SK-N-SH (cell line): ENCODE results near the gene DYDC2. TPM values are rescaled to one million over a fixed set of nuclear protein-coding genes. Genes with fewer than 3 reads are reported as not detected.

Experiments used
- CTCF ChIA-PET: fragments of 300-600, 350-600 bp; formaldehyde crosslinking; extraction: SDS; loops from one replicate; lab custom pipeline; 2021; lab: Yijun Ruan, JAX
- POLR2A ChIA-PET: fragments of 350-600 bp; sonication (Branson Sonifier 250); formaldehyde crosslinking; extraction: SDS; loops from one replicate; lab custom pipeline; 2020; ENCODE audit warnings: antibody characterized with exemption, inconsistent platforms; lab: Yijun Ruan, JAX
- DNase-seq: peaks from one replicate; pipeline ENCODE4 v3.0.0; 2012
- H2AFZ ChIP-seq: fragments of 200-600 bp; sonication (generic); 2 replicates; pipeline ENCODE4 v1.8.1; 2016; ENCODE audit warnings: antibody characterized with exemption, mild to moderate bottlenecking, low read depth
- H3F3A ChIP-seq: fragments of 200-600 bp; sonication (generic); replicated peaks from 2 replicates; pipeline ENCODE3; 2016; ENCODE audit warnings: antibody characterized with exemption, mild to moderate bottlenecking; ENCODE audit not compliant: insufficient read depth
- H3K27ac ChIP-seq, 2 experiments: fragments of 200-500 bp in 1 of 2; fragments of 200-600 bp in 1 of 2; sonication (Bioruptor generic) in 1 of 2; sonication (generic), shearing (Covaris generic) in 1 of 2; 2 replicates each; pipeline versions ENCODE4 v1.5.1 to v1.6.1; 2014 to 2016; ENCODE audit warnings: low read depth in 2 of 2, inconsistent platforms in 1 of 2, low read length in 1 of 2, mild to moderate bottlenecking in 1 of 2, mixed read lengths in 1 of 2
- H3K27me3 ChIP-seq: fragments of 200-600 bp; sonication (generic), shearing (Covaris generic); 2 replicates; pipeline ENCODE4 v1.6.1; 2016; ENCODE audit warnings: mixed run types; ENCODE audit not compliant: insufficient read depth
- H3K36me3 ChIP-seq, 2 experiments: fragments of 200-500 bp in 1 of 2; fragments of 200-600 bp in 1 of 2; sonication (Bioruptor generic) in 1 of 2; sonication (generic) in 1 of 2; replicated peaks in 1 of 2; 2 replicates each; pipeline versions ENCODE3 to v1.5.1; 2014 to 2016; ENCODE audit warnings: low read length in 1 of 2, mild to moderate bottlenecking in 1 of 2; ENCODE audit not compliant: insufficient read depth in 2 of 2, control insufficient read depth in 1 of 2
- H3K4me1 ChIP-seq, 2 experiments: fragments of 200-500 bp in 1 of 2; fragments of 200-600 bp in 1 of 2; sonication (Bioruptor generic) in 1 of 2; sonication (generic), shearing (Covaris generic) in 1 of 2; 2 replicates each; pipeline versions ENCODE4 v1.5.1 to v1.6.1; 2014 to 2016; ENCODE audit warnings: low read depth in 1 of 2, low read length in 1 of 2, mixed run types in 1 of 2; ENCODE audit not compliant: insufficient read depth in 2 of 2, control insufficient read depth in 1 of 2
- H3K4me2 ChIP-seq: fragments of 200-600 bp; sonication (generic), shearing (Covaris generic); 2 replicates; pipeline ENCODE4 v1.6.1; 2017; ENCODE audit warnings: mixed run types
- H3K4me3 ChIP-seq, 2 experiments: fragments of 200-500 bp in 1 of 2; fragments of 200-600 bp in 1 of 2; sonication (Bioruptor generic) in 1 of 2; sonication (generic), shearing (Covaris generic) in 1 of 2; 2 replicates each; pipeline versions ENCODE4 v1.5.1 to v1.8.1; 2014 to 2016; ENCODE audit warnings: low read depth in 2 of 2, inconsistent platforms in 1 of 2, low read length in 1 of 2, mild to moderate bottlenecking in 1 of 2, mixed read lengths in 1 of 2, moderate library complexity in 1 of 2
- H3K79me2 ChIP-seq: fragments of 200-600 bp; sonication (generic); 2 replicates; pipeline ENCODE4 v1.8.1; 2017; ENCODE audit warnings: mild to moderate bottlenecking; ENCODE audit not compliant: insufficient read depth
- H3K9ac ChIP-seq: fragments of 200-600 bp; sonication (generic); 2 replicates; pipeline ENCODE4 v1.6.1; 2017; ENCODE audit warnings: mixed run types
- H3K9me2 ChIP-seq: fragments of 200-600 bp; sonication (generic); 2 replicates; pipeline ENCODE4 v1.6.1; 2017; ENCODE audit warnings: mixed run types
- H3K9me3 ChIP-seq: fragments of 200-600 bp; sonication (generic); 2 replicates; pipeline ENCODE4 v1.6.1; 2017; ENCODE audit warnings: mixed run types, mild to moderate bottlenecking, moderate library complexity
- H4K20me1 ChIP-seq: fragments of 200-600 bp; sonication (generic); 2 replicates; pipeline ENCODE4 v1.6.1; 2017; ENCODE audit warnings: mild to moderate bottlenecking, mixed run types; ENCODE audit not compliant: insufficient read depth
- CHD2 ChIP-seq: fragments of 150-350 bp; IDR thresholded peaks from 2 replicates; pipeline ENCODE4 v1.6.1; 2018; ENCODE audit warnings: low read length; ENCODE audit not compliant: partially characterized antibody
- CTCF ChIP-seq: fragments of 200-600 bp; sonication (generic); IDR thresholded peaks from 2 replicates; pipeline ENCODE4 v1.6.1; 2017; ENCODE audit warnings: antibody characterized with exemption, mild to moderate bottlenecking, moderate library complexity
- ELF1 ChIP-seq: IDR thresholded peaks from 2 replicates; pipeline ENCODE4 v1.4.0; 2012
- EZH2phosphoT487 ChIP-seq: fragments of 200-600 bp; sonication (generic); IDR thresholded peaks from 2 replicates; pipeline ENCODE4 v1.6.1; 2017; ENCODE audit warnings: low read depth, mixed run types, mild to moderate bottlenecking, antibody characterized with exemption, moderate library complexity, borderline replicate concordance
- GATA2 ChIP-seq: sonication (generic); formaldehyde crosslinking; IDR thresholded peaks from 2 replicates; pipeline ENCODE4 v1.5.0; 2020; ENCODE audit warnings: mild to moderate bottlenecking, missing genetic modification reagents
- IRF3 ChIP-seq: fragments of 150-350 bp; IDR thresholded peaks from 2 replicates; pipeline ENCODE4 v1.6.1; 2016; ENCODE audit warnings: mild to moderate bottlenecking, low read depth, low read length
- JUND ChIP-seq: IDR thresholded peaks from 2 replicates; pipeline ENCODE4 v1.4.0; 2012
- MAX ChIP-seq: IDR thresholded peaks from 2 replicates; pipeline ENCODE4 v1.4.0; 2012; ENCODE audit warnings: low read depth
- NFIC ChIP-seq: IDR thresholded peaks from 2 replicates; pipeline ENCODE4 v1.4.0; 2012; ENCODE audit warnings: borderline replicate concordance
- RCOR1 ChIP-seq: fragments of 150-350 bp; IDR thresholded peaks from 2 replicates; pipeline ENCODE4 v1.6.1; 2017; ENCODE audit warnings: antibody characterized with exemption, low read length
- RFX5 ChIP-seq: IDR thresholded peaks from 2 replicates; pipeline ENCODE4 v1.6.1; 2012; ENCODE audit warnings: mild to moderate bottlenecking, improper control_type of control experiment, low read length
- TAF1 ChIP-seq: IDR thresholded peaks from 2 replicates; pipeline ENCODE4 v1.6.1; 2012; ENCODE audit warnings: low read depth, mild to moderate bottlenecking, low read length, moderate library complexity, borderline replicate concordance
- TCF12 ChIP-seq: IDR thresholded peaks from 2 replicates; pipeline ENCODE4 v1.4.0; 2012
- WGBS: methylation state at CpG from one replicate; pipeline ENCODE4 v1.1.6; 2017; ENCODE audit warnings: low lambda C conversion rate; 5-methylcytosine and 5-hydroxymethylcytosine counted together
- polyA plus RNA-seq, 3 experiments: library from polyadenylated mRNA; depleted of rRNA; stranded (reverse); fragments of >200 nt; gene quantifications; 2 replicates each; pipeline ENCODE4 v1.2.3, GENCODE V29; 2012
- TF ChIP-seq, protein P1 (sequence below): IDR thresholded peaks from 2 replicates; pipeline ENCODE4 v1.4.0; 2012; ENCODE audit warnings: low read depth, borderline replicate concordance

Gene DYDC2
- polyA plus RNA-seq (2012; rRNA removed), result 0.08 and 0.10 TPM in 2 replicates
- 0.08 TPM in 2 replicates for polyA plus RNA-seq (2012; cell fraction: cytosol; rRNA removed)
- polyA plus RNA-seq (2012; cell fraction: nucleus; rRNA removed), result 0.04 TPM in 1 of 2 replicates, not detected in the other

DNA sequence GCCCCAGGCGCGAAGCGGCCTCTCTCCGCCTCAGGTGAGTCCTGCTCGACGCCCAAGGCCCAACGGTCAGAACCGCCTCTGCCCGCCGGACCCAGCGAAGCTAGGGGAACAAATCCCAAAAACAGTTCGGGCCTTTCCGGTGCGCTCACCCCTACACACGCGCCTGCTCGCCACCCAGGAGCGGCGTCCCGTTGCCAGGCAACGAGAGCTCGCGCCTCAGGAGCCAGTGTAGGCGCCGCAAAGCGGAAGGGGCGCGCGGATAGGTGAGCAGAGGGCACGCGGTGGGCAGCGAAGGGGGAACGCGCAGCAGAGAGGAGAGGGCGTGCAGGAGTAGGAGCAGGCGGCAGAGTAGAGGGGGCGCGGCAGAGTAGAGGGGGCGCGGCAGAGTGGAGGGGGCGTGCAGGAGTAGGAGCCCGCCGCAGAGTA is at the start of gene DYDC2, which contains the start of gene DYDC1:
DYDC2 (plus strand) TSS at position 219 of the 426 bp plus-strand sequence. CDS start 5,663 bp downstream, outside the sequence.
DYDC1 (minus strand) TSS at position 193 of the 426 bp plus-strand sequence. CDS start 4,154 bp downstream, outside the sequence.
- H3K4me2 ChIP-seq, result peak within 1 kb of the TSS; percentile 57; the same call in 1 of the 2 replicates
- no peaks in the 10 kb centered on the region for H3K9me2 ChIP-seq
- CTCF ChIA-PET, result interaction anchor here (1.0 kb wide), 1 partner anchor 26 kb away, joined by 3 read pairs; no protein-coding TSS in a partner anchor
- H3K27ac ChIP-seq, result no peak within 1 kb of the TSS
- no peaks in the 10 kb centered on the region for H3F3A ChIP-seq
- no peaks in the 10 kb centered on the region for H3K9me3 ChIP-seq
- TF ChIP-seq IRF3 (no peak), EZH2phosphoT487 (no peak), RCOR1 (no peak), NFIC (no peak), RFX5 (no peak), CHD2 (no peak), TAF1 (no peak), ELF1 (no peak), MAX (no peak), TCF12 (no peak), GATA2 (CRISPR knock-in tag) (no peak), JUND (no peak), CTCF (no peak)
- TF ChIP-seq, protein P1, sequence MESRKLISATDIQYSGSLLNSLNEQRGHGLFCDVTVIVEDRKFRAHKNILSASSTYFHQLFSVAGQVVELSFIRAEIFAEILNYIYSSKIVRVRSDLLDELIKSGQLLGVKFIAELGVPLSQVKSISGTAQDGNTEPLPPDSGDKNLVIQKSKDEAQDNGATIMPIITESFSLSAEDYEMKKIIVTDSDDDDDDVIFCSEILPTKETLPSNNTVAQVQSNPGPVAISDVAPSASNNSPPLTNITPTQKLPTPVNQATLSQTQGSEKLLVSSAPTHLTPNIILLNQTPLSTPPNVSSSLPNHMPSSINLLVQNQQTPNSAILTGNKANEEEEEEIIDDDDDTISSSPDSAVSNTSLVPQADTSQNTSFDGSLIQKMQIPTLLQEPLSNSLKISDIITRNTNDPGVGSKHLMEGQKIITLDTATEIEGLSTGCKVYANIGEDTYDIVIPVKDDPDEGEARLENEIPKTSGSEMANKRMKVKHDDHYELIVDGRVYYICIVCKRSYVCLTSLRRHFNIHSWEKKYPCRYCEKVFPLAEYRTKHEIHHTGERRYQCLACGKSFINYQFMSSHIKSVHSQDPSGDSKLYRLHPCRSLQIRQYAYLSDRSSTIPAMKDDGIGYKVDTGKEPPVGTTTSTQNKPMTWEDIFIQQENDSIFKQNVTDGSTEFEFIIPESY, result no peak
- WGBS, result 13% methylated on average over 29 of the region's 43 CpGs
- peak; percentile 83 for DNase-seq
- H3K79me2 ChIP-seq, result no peaks in the 10 kb centered on the region
- H3K36me3 ChIP-seq, result no peaks in the 10 kb centered on the region
- H3K4me1 ChIP-seq, result peaks cover 0 to 5% of the 10 kb centered on the region in 2 experiments; a peak in 1 of 4 replicates
- H4K20me1 ChIP-seq, result no peaks in the 10 kb centered on the region
- no peaks in the 10 kb centered on the region for H3K27me3 ChIP-seq
- H3K9ac ChIP-seq, result no peak within 1 kb of the TSS
- H3K4me3 ChIP-seq, result peak within 1 kb of the TSS in 1 of 2 experiments; percentile 46; a peak in 2 of 4 replicates
- 0 out of 2 replicates have a peak within 1 kb of the TSS, but pooled peaks have one; percentile 46 for H2AFZ ChIP-seq
- POLR2A ChIA-PET, result interaction anchor here (1.1 kb wide), 1 partner anchor 288 kb away, joined by 6 read pairs; no protein-coding TSS in a partner anchor
